ENCODE data around the gene HNRNPR.

DNA sequence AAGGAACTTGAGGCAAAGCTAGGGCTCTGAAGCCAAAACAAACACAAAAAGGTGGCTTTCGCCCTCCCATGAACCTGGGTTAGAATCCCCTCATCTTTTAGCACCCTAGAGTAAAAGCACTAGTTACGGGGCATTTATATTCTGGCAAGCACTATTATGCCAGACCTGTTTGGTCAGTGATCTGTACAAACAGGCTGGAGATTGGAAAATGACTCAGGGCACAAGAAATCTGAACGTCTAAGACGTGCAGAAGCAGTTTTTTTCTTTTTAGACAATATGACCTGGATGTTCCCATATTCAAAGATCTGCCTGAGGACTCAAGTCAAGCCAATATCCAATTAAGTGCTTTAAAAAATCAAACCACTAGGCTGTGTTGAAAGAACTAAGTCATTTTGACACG is 22.5 kb upstream of the HNRNPR start:
- TF ChIP-seq, protein P1, sequence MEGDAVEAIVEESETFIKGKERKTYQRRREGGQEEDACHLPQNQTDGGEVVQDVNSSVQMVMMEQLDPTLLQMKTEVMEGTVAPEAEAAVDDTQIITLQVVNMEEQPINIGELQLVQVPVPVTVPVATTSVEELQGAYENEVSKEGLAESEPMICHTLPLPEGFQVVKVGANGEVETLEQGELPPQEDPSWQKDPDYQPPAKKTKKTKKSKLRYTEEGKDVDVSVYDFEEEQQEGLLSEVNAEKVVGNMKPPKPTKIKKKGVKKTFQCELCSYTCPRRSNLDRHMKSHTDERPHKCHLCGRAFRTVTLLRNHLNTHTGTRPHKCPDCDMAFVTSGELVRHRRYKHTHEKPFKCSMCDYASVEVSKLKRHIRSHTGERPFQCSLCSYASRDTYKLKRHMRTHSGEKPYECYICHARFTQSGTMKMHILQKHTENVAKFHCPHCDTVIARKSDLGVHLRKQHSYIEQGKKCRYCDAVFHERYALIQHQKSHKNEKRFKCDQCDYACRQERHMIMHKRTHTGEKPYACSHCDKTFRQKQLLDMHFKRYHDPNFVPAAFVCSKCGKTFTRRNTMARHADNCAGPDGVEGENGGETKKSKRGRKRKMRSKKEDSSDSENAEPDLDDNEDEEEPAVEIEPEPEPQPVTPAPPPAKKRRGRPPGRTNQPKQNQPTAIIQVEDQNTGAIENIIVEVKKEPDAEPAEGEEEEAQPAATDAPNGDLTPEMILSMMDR (IDR thresholded peaks at IDR 0.05; ENCODE audit: low read depth, low read length) = no peak
- no peak for TF ChIP-seq EZH2phosphoT487 (IDR thresholded peaks at IDR 0.05; ENCODE audit: low read depth)

Measured in OCI-LY3 (cell line).